IMR-90 (cell line): ENCODE measurements around the gene NLRX1. TPM values are rescaled to one million over a fixed set of nuclear protein-coding genes. Genes with fewer than 3 reads are reported as not detected.

ENCODE experiments used
- ATAC-seq: fragments of 200-7000 bp; cut with Tn5 transposase; 2 replicates; pipeline ENCODE4 v1.9.1; 2020; ENCODE audit warnings: low read depth, mild to moderate bottlenecking, moderate library complexity
- BruUV-seq: library from RNA; stranded (reverse); fragments of 400-500 nt; replicated peaks from 2 replicates; lab custom pipeline; 2021; lab: Mats Ljungman, UMichigan
- CTCF ChIA-PET: fragments of 300-600 bp; formaldehyde crosslinking; extraction: SDS; loops from one replicate; lab custom pipeline; 2021; ENCODE audit warnings: antibody characterized with exemption; lab: Yijun Ruan, JAX
- POLR2A ChIA-PET: fragments of 300-600 bp; sonication (Branson Sonifier 250); formaldehyde crosslinking; loops from one replicate; lab custom pipeline; 2022; ENCODE audit warnings: antibody characterized with exemption; ENCODE audit not compliant: unreplicated experiment; lab: Charles Lee
- DNase-seq: peaks from one replicate; pipeline ENCODE4 v3.0.0; 2013
- H2AFZ ChIP-seq: replicated peaks from 2 replicates; pipeline ENCODE3; 2013; ENCODE audit warnings: low read length, mild to moderate bottlenecking; ENCODE audit not compliant: poor library complexity
- H2AK5ac ChIP-seq: 2 replicates; pipeline ENCODE4 v1.6.1; 2013; ENCODE audit warnings: low read depth, low read length, inconsistent platforms
- H2AK9ac ChIP-seq: replicated peaks from 2 replicates; pipeline ENCODE3; 2013; ENCODE audit warnings: mild to moderate bottlenecking, low read depth, low read length, moderate library complexity; ENCODE audit not compliant: poor library complexity
- H2BK120ac ChIP-seq: 2 replicates; pipeline ENCODE4 v1.6.1; 2013; ENCODE audit warnings: low read depth, low read length, inconsistent platforms
- H2BK15ac ChIP-seq: 3 replicates; pipeline ENCODE4 v1.6.1; 2013; ENCODE audit warnings: low read depth, low read length, inconsistent platforms
- H2BK20ac ChIP-seq: 2 replicates; pipeline ENCODE4 v1.6.1; 2013; ENCODE audit warnings: low read depth, mild to moderate bottlenecking, inconsistent platforms, low read length, moderate library complexity
- H2BK5ac ChIP-seq: 2 replicates; pipeline ENCODE4 v1.6.1; 2013; ENCODE audit warnings: mild to moderate bottlenecking, low read depth, low read length, inconsistent platforms; ENCODE audit not compliant: poor library complexity, severe bottlenecking
- H3K14ac ChIP-seq: replicated peaks from 2 replicates; pipeline ENCODE4 v1.6.1; 2013; ENCODE audit warnings: low read depth, low read length, inconsistent platforms
- H3K18ac ChIP-seq: 2 replicates; pipeline ENCODE4 v1.6.1; 2013; ENCODE audit warnings: low read depth, low read length, control low read depth
- H3K23ac ChIP-seq: 2 replicates; pipeline ENCODE4 v1.6.1; 2013; ENCODE audit warnings: low read depth, low read length, inconsistent platforms
- H3K27ac ChIP-seq: 2 replicates; pipeline ENCODE4 v1.5.1; 2013; ENCODE audit warnings: mild to moderate bottlenecking, control low read depth, low read length; ENCODE audit not compliant: insufficient read depth
- H3K27me3 ChIP-seq: 2 replicates; pipeline ENCODE4 v1.6.1; 2013; ENCODE audit warnings: low read length; ENCODE audit not compliant: control insufficient read depth, insufficient read depth
- H3K36me3 ChIP-seq: 2 replicates; pipeline ENCODE4 v1.6.1; 2013; ENCODE audit warnings: low read length, mixed read lengths; ENCODE audit not compliant: control insufficient read depth, insufficient read depth
- H3K4ac ChIP-seq: 2 replicates; pipeline ENCODE4 v1.6.1; 2013; ENCODE audit warnings: low read depth, low read length, inconsistent platforms
- H3K4me1 ChIP-seq: 2 replicates; pipeline ENCODE4 v1.6.1; 2013; ENCODE audit warnings: low read length, mixed read lengths; ENCODE audit not compliant: control insufficient read depth, insufficient read depth
- H3K4me2 ChIP-seq: 2 replicates; pipeline ENCODE4 v1.6.1; 2013; ENCODE audit warnings: low read depth, mild to moderate bottlenecking, control low read depth, low read length, moderate library complexity
- H3K4me3 ChIP-seq: 2 replicates; pipeline ENCODE4 v1.5.1; 2013; ENCODE audit warnings: low read depth, mild to moderate bottlenecking, control low read depth, low read length, moderate library complexity; ENCODE audit not compliant: insufficient read depth
- H3K56ac ChIP-seq: 2 replicates; pipeline ENCODE4 v1.6.1; 2013; ENCODE audit warnings: low read length, inconsistent platforms; ENCODE audit not compliant: insufficient read depth; ENCODE audit errors: extremely low read depth
- H3K79me1 ChIP-seq, 2 experiments: 2 replicates each; pipeline ENCODE4 v1.6.1; 2013; ENCODE audit warnings: low read length in 2 of 2, inconsistent platforms in 1 of 2, low read depth in 1 of 2
- H3K9ac ChIP-seq: 2 replicates; pipeline ENCODE4 v1.6.1; 2013; ENCODE audit warnings: low read depth, low read length, control low read depth
- H3K9me1 ChIP-seq: 2 replicates; pipeline ENCODE4 v1.6.1; 2013; ENCODE audit warnings: low read length, inconsistent platforms; ENCODE audit not compliant: insufficient read depth
- H3K9me3 ChIP-seq: 2 replicates; pipeline ENCODE4 v1.6.1; 2013; ENCODE audit warnings: low read length; ENCODE audit not compliant: control insufficient read depth, insufficient read depth
- H4K20me1 ChIP-seq: 2 replicates; pipeline ENCODE4 v1.6.1; 2013; ENCODE audit warnings: low read length, inconsistent platforms; ENCODE audit not compliant: insufficient read depth
- H4K5ac ChIP-seq: 2 replicates; pipeline ENCODE4 v1.6.1; 2013; ENCODE audit warnings: mild to moderate bottlenecking, low read depth, low read length, control low read depth
- H4K8ac ChIP-seq, 2 experiments: 2 replicates each; pipeline ENCODE4 v1.6.1; 2013; ENCODE audit warnings: low read depth in 2 of 2, low read length in 2 of 2, control low read depth in 1 of 2, inconsistent platforms in 1 of 2
- H4K91ac ChIP-seq: 2 replicates; pipeline ENCODE4 v1.6.1; 2013; ENCODE audit warnings: low read depth, low read length, inconsistent platforms; ENCODE audit not compliant: insufficient read depth
- CEBPB ChIP-seq: IDR thresholded peaks from 2 replicates; pipeline ENCODE4 v1.6.1; 2012; ENCODE audit warnings: low read depth, low read length, improper control_type of control experiment
- CTCF ChIP-seq: conservative IDR thresholded peaks from 2 replicates; pipeline ENCODE4 v1.5.1; 2012; ENCODE audit warnings: mild to moderate bottlenecking, low read depth, low read length, improper control_type of control experiment
- FOS ChIP-seq: fragments of 150-350 bp; IDR thresholded peaks from 2 replicates; pipeline ENCODE4 v1.6.1; 2016; ENCODE audit warnings: low read depth, low read length
- MXI1 ChIP-seq: IDR thresholded peaks from 2 replicates; pipeline ENCODE4 v1.6.1; 2012; ENCODE audit warnings: low read depth, mild to moderate bottlenecking, low read length, moderate library complexity, borderline replicate concordance
- NFE2L2 ChIP-seq: fragments of 150-350 bp; IDR thresholded peaks from 2 replicates; pipeline ENCODE4 v1.6.1; 2016; ENCODE audit warnings: low read depth, mild to moderate bottlenecking, low read length
- POLR2A ChIP-seq: IDR thresholded peaks from 2 replicates; pipeline ENCODE4 v1.6.1; 2012; ENCODE audit warnings: mild to moderate bottlenecking, low read depth, low read length
- RAD21 ChIP-seq: IDR thresholded peaks from 2 replicates; pipeline ENCODE4 v1.6.1; 2012; ENCODE audit warnings: low read length, improper control_type of control experiment
- RFX5 ChIP-seq: IDR thresholded peaks from 2 replicates; pipeline ENCODE4 v1.8.0; 2012; ENCODE audit warnings: low read depth, mild to moderate bottlenecking, low read length, moderate library complexity
- SMC3 ChIP-seq: fragments of 150-350 bp; IDR thresholded peaks from 2 replicates; pipeline ENCODE4 v1.6.1; 2016; ENCODE audit warnings: low read depth, mild to moderate bottlenecking, antibody characterized with exemption, low read length, moderate library complexity
- USF2 ChIP-seq: fragments of 150-350 bp; IDR thresholded peaks from 2 replicates; pipeline ENCODE4 v1.6.1; 2017; ENCODE audit warnings: mild to moderate bottlenecking, antibody characterized with exemption, low read length, low read depth
- WGBS, 2 experiments: methylation state at CpG; one replicate each; pipeline versions ENCODE4 v1.1.5 to v1.1.7; 2013; ENCODE audit warnings: missing lambda C conversion rate in 2 of 2; ENCODE audit not compliant: insufficient read length in 1 of 2; ENCODE audit errors: extremely low coverage in 2 of 2; 5-methylcytosine and 5-hydroxymethylcytosine counted together
- dilution Hi-C: fragments of 300-500 bp; cut with HindIII; formaldehyde crosslinking; loops from one replicate; pipeline ENCODE4 v1.14.3; 2018; ENCODE audit warnings: low sequenced_read_pairs; ENCODE audit not compliant: unreplicated experiment
- in situ Hi-C: fragments of 300-500 bp; cut with MboI; formaldehyde crosslinking; loops from 3 replicates; pipeline ENCODE4 v1.14.3; 2019; ENCODE audit warnings: low sequenced_read_pairs, inconsistent platforms, mixed read lengths
- intact Hi-C: fragments of 100-400 bp; cut with micrococcal nuclease; formaldehyde crosslinking; loops from 2 replicates; pipeline ENCODE4 v1.10.0; 2022
- polyA plus RNA-seq, 3 experiments: library from polyadenylated mRNA; depleted of rRNA; stranded (reverse); fragments of >200 nt; gene quantifications; 2 replicates each; pipeline ENCODE4 v1.2.3, GENCODE V29; 2012; ENCODE audit warnings: low replicate concordance in 1 of 3
- total RNA-seq: library from RNA; depleted of rRNA; stranded (reverse); fragments of >200 nt; gene quantifications from 2 replicates; pipeline ENCODE4 v1.2.3, GENCODE V29; 2012

Gene NLRX1
- total and polyA plus RNA-seq, 2 of the 4 experiments (the other 2 are of a cell fraction), result 3.0 to 4.9 TPM

DNA sequence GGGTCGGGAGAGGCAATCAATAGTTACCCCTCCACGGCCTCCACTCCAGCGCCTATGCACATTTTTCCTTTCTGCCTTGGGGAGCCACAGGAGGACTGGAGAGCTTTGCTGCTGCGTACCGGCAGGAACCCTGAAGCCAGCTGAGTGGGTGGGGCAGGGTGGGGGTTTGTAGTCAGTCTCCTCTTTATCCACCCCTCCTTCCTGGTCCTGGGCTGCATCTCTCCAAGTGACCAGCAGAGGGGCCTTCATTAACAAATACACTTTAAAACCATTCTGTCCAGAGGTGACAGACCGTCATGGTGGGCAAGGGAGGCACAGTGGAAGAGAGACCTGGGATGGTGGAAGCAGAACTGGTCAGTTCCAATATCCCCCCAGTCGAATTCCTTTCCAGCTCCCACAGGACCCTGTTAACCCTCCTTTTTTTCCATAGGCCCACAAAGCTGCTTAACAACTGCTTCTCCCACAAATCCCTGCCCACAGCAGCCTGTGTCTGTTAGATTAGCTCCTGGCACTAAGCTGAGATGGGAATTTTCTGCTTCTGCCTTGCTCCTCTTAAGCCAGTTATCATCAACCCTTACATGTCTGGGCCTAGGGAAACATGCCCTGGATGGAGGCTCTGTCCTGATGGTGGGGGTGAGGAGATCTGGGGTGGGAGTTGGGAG, 23.6 kb upstream of the NLRX1 start:
- CTCF ChIA-PET, result interaction anchor here (0.7 to 1.2 kb wide), 9 partner anchors 11 to 193 kb away, joined by 3 to 6 read pairs (median 3); no protein-coding TSS in a partner anchor

More for the DNA sequence above, 23.6 kb upstream of the NLRX1 start:
- peaks cover 24% of the 10 kb centered on the region for H3K27me3 ChIP-seq
- dilution Hi-C loops, result no loop called here
- H3K9me3 ChIP-seq, result no peaks in the 10 kb centered on the region
- peak overlapping the region; percentile 64 for H2AFZ ChIP-seq
- H2BK120ac ChIP-seq, result no peak overlapping the region
- BruUV-seq, result no TSS peak
- DNase-seq, result peak; percentile 68
- peak; percentile 90 for ATAC-seq
- WGBS, 2 experiments, result 0% methylated on average over 1 of the region's 7 CpGs; no CpG with 5 or more reads in 1 of the 2 experiments
- no peak overlapping the region for H2AK9ac ChIP-seq
- no peak overlapping the region for H2BK5ac ChIP-seq
- H3K9ac ChIP-seq, result no peak overlapping the region
- H2BK15ac ChIP-seq, result no peak overlapping the region
- H3K4ac ChIP-seq, result no peak overlapping the region
- H4K91ac ChIP-seq, result no peak overlapping the region
- in situ Hi-C loops, result no loop called here
- 0 out of 2 replicates have a peak, but pooled peaks cover 2% of the 10 kb centered on the region for H3K4me1 ChIP-seq
- H3K79me1 ChIP-seq, result no peaks in the 10 kb centered on the region
- intact Hi-C loops, result loop anchor here (1.0 to 5.0 kb wide), 3 partner anchors 52 to 192 kb away; no protein-coding TSS in a partner anchor
- H3K27ac ChIP-seq, result no peak overlapping the region
- POLR2A ChIA-PET, result interaction anchor here (0.5 kb wide), 1 partner anchor 50 kb away, joined by 3 read pairs; a partner anchor contains a TSS
- no peaks in the 10 kb centered on the region for H4K20me1 ChIP-seq
- no peak overlapping the region for H4K5ac ChIP-seq
- H3K56ac ChIP-seq, result no peak overlapping the region
- no peak overlapping the region for H2AK5ac ChIP-seq
- H3K36me3 ChIP-seq, result no peaks in the 10 kb centered on the region
- H3K9me1 ChIP-seq, result no peaks in the 10 kb centered on the region; the same call in 1 of the 2 replicates
- H3K4me3 ChIP-seq, result no peak overlapping the region
- no peak overlapping the region for H2BK20ac ChIP-seq
- no peak overlapping the region for H3K18ac ChIP-seq
- no peak overlapping the region for H3K14ac ChIP-seq
- H4K8ac ChIP-seq, result peak overlapping the region in 1 of 2 experiments; percentile 39; a peak in 1 of 4 replicates
- no peak overlapping the region for H3K4me2 ChIP-seq
- no peak overlapping the region for H3K23ac ChIP-seq
- no peak for TF ChIP-seq FOS
- TF ChIP-seq USF2, result no peak
- no peak for TF ChIP-seq MXI1
- peak; percentile 62 for TF ChIP-seq CTCF
- peak; percentile 62 for TF ChIP-seq SMC3
- no peak for TF ChIP-seq RFX5
- TF ChIP-seq RAD21, result peak; percentile 50
- TF ChIP-seq POLR2A, result no peak
- no peak for TF ChIP-seq CEBPB
- no peak for TF ChIP-seq NFE2L2
